ENCODE measurements around the gene STAB1. TPM values are rescaled to one million over a fixed set of nuclear protein-coding genes. Genes with fewer than 3 reads are reported as not detected.
A peak's percentile ranks its signal among the peaks of the same experiment; 100 is the strongest.

The STAB1 gene
- total and polyA plus RNA-seq, 2 of the 13 experiments (the other 11 are each of a cell fraction or from before 2014, with no cell fraction given): 0.09 to 0.34 TPM

DNA sequence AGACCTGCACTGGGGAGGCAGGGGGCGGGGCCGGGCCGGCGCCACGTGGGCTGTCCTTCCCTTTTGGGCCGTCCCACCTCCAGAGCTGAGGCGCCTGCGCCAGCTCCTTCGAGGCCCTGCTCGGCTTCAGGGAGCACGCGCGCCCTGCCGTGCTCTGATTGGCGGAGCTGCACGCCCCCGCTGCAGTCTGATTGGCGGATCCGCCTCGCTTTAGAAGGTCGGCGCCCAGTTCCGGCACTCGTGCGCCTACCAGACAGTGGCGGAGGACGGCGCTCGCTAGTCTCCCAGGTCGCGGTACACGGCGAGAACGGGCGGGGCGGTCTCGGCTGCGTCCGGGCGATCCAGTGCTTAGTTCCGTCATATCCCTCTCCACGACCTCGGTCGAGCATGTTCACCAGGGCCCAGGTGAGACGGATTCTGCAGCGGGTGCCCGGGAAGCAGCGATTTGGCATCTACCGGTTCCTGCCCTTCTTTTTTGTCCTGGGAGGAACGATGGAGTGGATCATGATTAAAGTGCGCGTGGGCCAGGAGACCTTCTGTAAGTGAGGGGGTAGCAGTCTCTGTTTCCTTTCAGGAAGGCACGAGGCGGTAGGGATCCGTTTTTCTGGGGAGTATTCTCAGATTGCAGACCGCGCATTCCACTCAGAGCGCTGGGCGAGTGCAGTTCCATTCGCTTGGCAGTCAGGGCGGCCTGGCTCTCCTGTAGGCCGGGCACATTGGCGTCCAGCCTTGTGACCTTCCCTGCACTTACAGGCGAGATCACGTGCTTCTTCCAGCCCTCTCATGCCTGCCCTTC, 41.4 kb downstream of the STAB1 start, which contains the start of gene UQCC5 (continued):
- TF ChIP-seq KLF13 (CRISPR knock-in tag; IDR thresholded peaks at IDR 0.05) (no peak), ZNF354B (CRISPR knock-in tag; IDR thresholded peaks at IDR 0.05) (no peak), ZNF841 (CRISPR knock-in tag; IDR thresholded peaks at IDR 0.05; ENCODE audit: borderline replicate concordance) (no peak), ZNF891 (CRISPR knock-in tag; IDR thresholded peaks at IDR 0.05) (peak; percentile 86; the same call in 1 of the 2 replicates), CEBPG (CRISPR knock-in tag; IDR thresholded peaks at IDR 0.05) (peak; percentile 10; the same call in 1 of the 2 replicates), AGO1 (IDR thresholded peaks at IDR 0.05; ENCODE audit: low read depth, low read length, poor library complexity, severe bottlenecking) (peak; percentile 90), GATAD1 (CRISPR knock-in tag; IDR thresholded peaks at IDR 0.05) (peak; percentile 83), ZNF558 (CRISPR knock-in tag; IDR thresholded peaks at IDR 0.05; ENCODE audit: borderline replicate concordance) (peak; percentile 93; the same call in 1 of the 2 replicates), FOXA3 (CRISPR knock-in tag; IDR thresholded peaks at IDR 0.05) (peak; percentile 33; the same call in 1 of the 2 replicates), SRSF4 (IDR thresholded peaks at IDR 0.05; ENCODE audit: low read depth, low read length, poor library complexity, severe bottlenecking) (no peak), ZNF75D (CRISPR knock-in tag; IDR thresholded peaks at IDR 0.05; ENCODE audit: borderline replicate concordance) (no peak), ZNF225 (CRISPR knock-in tag; IDR thresholded peaks at IDR 0.05) (peak; percentile 78), ZFAT (CRISPR knock-in tag; conservative IDR thresholded peaks at IDR 0.05) (peak; percentile 75; the same call in 1 of the 2 replicates), ARHGAP35 (CRISPR knock-in tag; IDR thresholded peaks at IDR 0.05; ENCODE audit: borderline replicate concordance) (peak; percentile 77; the same call in 1 of the 2 replicates), MXI1 (IDR thresholded peaks at IDR 0.05; ENCODE audit: borderline replicate concordance, low read depth, low read length) (peak; percentile 97; the same call in 1 of the 3 replicates), ZNF264 (CRISPR knock-in tag; IDR thresholded peaks at IDR 0.05) (peak; percentile 56), ZNF816 (CRISPR knock-in tag; IDR thresholded peaks at IDR 0.05; ENCODE audit: borderline replicate concordance) (0 out of 2 replicates have a peak, but pooled peaks have one; percentile 26), ZNF160 (CRISPR knock-in tag; IDR thresholded peaks at IDR 0.05) (peak; percentile 90), MXD4 (CRISPR knock-in tag; IDR thresholded peaks at IDR 0.05) (peak; percentile 87)
- TF ChIP-seq, protein P1, sequence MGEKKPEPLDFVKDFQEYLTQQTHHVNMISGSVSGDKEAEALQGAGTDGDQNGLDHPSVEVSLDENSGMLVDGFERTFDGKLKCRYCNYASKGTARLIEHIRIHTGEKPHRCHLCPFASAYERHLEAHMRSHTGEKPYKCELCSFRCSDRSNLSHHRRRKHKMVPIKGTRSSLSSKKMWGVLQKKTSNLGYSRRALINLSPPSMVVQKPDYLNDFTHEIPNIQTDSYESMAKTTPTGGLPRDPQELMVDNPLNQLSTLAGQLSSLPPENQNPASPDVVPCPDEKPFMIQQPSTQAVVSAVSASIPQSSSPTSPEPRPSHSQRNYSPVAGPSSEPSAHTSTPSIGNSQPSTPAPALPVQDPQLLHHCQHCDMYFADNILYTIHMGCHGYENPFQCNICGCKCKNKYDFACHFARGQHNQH (CRISPR knock-in tag; IDR thresholded peaks at IDR 0.05): peak; percentile 36; the same call in 1 of the 2 replicates
- TF ChIP-seq, protein P2, sequence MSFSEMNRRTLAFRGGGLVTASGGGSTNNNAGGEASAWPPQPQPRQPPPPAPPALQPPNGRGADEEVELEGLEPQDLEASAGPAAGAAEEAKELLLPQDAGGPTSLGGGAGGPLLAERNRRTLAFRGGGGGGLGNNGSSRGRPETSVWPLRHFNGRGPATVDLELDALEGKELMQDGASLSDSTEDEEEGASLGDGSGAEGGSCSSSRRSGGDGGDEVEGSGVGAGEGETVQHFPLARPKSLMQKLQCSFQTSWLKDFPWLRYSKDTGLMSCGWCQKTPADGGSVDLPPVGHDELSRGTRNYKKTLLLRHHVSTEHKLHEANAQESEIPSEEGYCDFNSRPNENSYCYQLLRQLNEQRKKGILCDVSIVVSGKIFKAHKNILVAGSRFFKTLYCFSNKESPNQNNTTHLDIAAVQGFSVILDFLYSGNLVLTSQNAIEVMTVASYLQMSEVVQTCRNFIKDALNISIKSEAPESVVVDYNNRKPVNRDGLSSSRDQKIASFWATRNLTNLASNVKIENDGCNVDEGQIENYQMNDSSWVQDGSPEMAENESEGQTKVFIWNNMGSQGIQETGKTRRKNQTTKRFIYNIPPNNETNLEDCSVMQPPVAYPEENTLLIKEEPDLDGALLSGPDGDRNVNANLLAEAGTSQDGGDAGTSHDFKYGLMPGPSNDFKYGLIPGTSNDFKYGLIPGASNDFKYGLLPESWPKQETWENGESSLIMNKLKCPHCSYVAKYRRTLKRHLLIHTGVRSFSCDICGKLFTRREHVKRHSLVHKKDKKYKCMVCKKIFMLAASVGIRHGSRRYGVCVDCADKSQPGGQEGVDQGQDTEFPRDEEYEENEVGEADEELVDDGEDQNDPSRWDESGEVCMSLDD (CRISPR knock-in tag; IDR thresholded peaks at IDR 0.05; ENCODE audit: borderline replicate concordance): no peak; the same call in 1 of the 2 replicates
- TF ChIP-seq, protein P3, sequence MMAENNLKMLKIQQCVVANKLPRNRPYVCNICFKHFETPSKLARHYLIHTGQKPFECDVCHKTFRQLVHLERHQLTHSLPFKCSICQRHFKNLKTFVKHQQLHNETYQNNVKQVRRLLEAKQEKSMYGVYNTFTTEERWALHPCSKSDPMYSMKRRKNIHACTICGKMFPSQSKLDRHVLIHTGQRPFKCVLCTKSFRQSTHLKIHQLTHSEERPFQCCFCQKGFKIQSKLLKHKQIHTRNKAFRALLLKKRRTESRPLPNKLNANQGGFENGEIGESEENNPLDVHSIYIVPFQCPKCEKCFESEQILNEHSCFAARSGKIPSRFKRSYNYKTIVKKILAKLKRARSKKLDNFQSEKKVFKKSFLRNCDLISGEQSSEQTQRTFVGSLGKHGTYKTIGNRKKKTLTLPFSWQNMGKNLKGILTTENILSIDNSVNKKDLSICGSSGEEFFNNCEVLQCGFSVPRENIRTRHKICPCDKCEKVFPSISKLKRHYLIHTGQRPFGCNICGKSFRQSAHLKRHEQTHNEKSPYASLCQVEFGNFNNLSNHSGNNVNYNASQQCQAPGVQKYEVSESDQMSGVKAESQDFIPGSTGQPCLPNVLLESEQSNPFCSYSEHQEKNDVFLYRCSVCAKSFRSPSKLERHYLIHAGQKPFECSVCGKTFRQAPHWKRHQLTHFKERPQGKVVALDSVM (CRISPR knock-in tag; IDR thresholded peaks at IDR 0.05): 0 out of 2 replicates have a peak, but pooled peaks have one; percentile 16
- TF ChIP-seq, protein P4, sequence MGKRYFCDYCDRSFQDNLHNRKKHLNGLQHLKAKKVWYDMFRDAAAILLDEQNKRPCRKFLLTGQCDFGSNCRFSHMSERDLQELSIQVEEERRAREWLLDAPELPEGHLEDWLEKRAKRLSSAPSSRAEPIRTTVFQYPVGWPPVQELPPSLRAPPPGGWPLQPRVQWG (CRISPR knock-in tag; IDR thresholded peaks at IDR 0.05; ENCODE audit: borderline replicate concordance, low read depth): no peak

All from HepG2 (cell line).